NCI-H1694 (cell line): ENCODE results near the gene PRR16.

Experiments
- DNase-seq: peaks from one replicate; lab custom pipeline; 2025; lab: John Stamatoyannopoulos, UW

The PRR16 gene

DNA sequence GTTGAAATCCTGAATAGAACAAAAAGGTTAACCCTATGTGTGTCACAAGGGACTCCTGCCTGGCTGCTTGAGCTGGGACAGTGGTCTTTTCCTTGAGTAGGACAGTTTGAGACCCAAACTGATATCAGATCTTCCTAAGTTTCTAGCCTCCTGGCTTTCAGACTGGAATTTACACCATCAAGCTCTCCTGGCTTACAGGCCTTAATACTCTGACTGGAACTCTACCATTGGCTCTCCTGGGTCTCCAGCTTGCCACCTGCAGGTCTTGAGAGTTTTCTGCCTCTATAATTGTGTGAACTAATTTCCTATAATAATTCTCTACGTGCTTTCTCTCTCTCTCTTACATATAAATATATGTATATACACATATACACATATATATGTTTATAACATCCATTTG lies 112.5 kb downstream of the PRR16 start:
- DNase-seq, result no peak

DNA sequence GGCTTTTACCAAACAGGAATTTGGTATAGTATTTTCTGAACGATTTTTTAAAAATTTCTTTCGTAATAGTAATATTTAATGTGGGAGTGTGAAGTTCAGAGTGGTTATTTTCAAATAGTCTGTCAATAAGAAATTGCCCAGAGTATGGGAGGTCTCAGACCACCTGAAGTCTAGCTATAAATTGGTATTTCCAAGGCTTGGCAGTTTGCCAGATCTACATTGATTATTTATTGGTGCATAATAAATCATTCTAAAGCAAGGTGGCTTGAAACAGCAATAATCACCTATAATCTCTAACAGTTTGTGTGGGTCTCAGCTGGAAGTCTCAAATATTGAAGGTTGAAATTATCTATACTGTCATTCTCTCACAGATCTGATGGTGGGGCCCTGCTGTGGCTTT lies 118.5 kb downstream of the PRR16 start:
- no peak for DNase-seq

DNA sequence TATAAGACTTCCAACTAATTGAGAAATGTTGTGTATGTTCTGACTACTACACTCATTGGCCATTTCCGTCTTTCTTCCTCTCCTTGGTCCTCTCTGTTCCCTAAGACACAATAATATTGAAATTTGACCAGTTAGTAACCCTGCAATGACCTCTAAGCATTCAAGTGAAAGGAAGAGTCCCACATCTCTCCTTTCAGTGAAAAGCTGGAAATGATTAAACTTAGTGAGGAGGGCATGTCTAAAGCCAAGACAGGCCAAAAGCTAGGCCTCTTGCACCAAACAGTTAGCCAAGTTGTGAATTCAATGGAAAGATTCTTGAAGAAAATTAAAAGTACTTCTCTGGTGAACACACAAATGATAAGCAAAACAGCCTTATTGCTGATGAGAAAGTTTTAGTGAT lies 122.5 kb downstream of the PRR16 start:
- no peak for DNase-seq

DNA sequence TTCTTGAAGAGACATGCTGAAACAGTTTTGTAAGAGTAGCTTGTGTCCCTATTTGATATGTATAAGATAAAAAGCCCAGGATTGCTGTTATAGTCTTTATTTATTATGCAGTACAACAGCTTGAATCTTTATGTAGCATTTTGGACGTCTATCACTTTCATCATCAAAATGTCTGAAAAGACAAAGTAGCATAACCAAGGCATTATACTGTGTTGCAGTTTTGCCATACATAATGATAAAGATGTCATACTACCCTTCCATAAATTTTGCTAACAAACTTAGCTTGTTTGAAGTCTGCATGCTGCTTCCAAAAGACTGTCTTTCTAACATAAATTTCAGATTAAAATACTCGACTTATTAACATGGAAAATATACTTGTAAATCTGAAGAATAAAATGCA lies 127.8 kb downstream of the PRR16 start:
- no peak for DNase-seq

DNA sequence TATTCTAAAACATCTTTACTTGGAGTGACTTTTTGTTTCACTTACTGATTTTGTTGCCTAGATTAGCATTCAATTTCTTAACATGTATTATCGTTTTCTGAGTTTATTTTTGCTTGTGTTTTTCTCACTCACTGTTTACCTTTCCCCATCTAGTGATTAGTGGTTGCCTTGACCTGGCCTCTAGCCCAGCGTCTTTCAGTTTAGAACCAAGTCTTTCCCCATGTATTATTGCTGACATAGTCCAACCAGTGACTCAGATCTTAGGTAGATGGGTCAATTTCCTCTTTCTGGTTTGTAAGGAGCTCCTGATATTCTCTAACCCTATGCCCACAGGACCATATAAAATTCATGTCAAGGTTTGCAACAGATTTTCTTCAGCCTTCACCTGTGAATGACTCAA lies 135.5 kb downstream of the PRR16 start:
- no peak for DNase-seq

DNA sequence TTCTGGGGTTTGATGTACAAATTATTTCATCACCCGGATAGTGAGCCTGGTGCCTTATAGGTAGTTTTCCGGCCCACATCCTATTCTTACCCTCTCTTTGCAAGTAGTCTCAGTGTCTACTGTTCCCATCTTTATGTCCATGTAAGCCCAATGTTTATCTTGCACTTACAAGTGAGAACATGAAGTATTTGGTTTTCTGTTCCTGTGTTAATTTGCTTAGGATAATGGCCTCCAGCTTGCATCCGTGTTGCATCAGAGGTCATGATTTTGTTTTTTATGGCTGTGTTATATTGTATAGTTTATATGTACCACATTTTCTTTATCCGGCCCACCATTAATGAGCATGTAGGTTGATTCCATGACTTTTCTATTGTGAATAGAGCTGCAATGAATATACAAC lies 136.5 kb downstream of the PRR16 start:
- DNase-seq, result no peak

DNA sequence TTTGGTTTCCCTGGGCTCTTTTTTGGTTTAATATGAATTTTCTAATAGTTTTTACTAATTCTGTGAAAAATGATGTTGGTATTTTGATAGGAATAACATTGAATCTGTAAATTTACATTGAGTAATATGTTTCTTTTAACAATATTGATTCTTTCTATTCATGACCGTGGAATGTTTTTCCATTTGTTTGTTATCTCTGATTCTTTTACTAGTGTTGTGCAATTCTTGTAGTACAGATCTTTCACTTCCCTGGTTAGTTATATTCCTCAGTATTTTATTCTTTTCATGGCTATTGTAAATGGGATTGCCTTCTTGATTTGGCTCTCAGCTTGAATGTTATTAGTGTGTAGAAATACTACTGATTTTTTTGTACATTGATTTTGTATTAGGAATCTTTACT lies 137.9 kb downstream of the PRR16 start:
- DNase-seq, result no peak

DNA sequence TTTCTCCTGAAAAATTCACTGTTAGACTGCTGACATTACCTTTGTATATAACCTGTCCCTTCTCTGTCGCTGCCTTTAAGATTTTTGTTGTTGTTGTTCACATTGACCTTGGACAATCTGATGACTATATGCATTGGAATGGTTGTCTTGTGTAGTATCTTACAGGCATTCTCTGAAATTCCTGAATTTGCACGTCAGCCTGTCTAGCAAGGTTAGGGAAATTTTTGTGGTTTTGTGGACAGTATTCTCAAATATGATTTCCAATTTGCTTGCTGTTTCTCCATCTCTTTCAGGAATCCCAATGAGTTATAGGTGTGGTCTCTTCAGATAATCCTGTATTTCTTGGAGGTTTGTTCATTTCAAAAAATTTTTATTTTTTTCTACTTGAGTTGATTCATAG lies 140.8 kb downstream of the PRR16 start:
- DNase-seq, result no peak

DNA sequence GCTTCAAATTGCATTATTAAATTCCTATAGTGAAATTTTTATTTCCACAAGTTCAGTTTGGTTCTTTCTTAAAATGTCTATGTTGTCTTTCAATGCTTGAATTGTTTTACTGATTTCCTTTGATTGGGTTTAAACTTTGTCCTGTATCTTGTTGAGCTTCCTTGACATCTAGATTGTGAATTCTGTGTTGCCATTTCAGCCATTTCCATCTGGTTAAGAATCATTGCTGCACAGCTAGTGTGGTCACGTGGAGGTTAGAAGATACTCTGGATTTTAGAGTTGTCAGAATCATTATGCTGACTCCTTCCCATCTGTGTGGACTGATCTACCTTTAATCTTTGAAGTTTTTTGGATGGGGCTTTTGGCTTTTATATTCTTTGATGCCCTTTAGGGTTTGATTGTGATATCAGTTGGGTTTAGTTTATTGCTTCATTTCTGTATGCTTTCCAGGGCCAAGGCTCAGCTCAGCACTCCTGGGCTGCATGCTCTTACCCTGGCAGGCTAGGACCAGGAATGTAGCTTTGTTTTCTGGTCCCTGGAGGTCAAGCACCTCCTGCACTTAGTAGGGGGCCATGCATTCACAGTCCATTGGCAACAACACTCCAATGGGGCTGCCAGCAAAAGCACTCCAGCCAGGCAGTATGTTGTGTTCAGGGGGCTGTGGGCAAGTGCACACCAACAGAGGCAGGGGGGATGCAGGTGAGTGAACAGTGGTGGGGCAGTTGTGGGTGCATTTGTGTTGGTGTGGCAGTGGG lies 141.4 kb downstream of the PRR16 start:
- DNase-seq, result no peak

DNA sequence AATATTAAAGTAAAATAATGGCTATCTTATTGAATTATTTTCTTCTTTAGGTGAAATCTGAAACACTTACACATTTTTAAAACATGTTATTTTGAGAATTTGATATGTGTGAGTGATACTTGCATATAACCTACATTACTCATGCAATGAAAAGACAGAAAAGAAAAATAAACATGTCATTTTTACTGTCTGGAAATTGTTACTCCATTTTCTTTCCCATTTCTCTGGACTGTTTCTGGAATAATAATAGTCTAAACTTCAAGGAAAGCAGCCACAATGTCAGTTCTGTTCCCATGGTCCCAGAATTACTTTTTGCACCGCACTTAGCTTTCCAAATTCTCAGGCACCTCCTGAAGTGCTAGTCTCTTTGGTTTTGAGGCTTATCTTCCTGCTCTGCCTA lies 145.5 kb downstream of the PRR16 start:
- no peak for DNase-seq

DNA sequence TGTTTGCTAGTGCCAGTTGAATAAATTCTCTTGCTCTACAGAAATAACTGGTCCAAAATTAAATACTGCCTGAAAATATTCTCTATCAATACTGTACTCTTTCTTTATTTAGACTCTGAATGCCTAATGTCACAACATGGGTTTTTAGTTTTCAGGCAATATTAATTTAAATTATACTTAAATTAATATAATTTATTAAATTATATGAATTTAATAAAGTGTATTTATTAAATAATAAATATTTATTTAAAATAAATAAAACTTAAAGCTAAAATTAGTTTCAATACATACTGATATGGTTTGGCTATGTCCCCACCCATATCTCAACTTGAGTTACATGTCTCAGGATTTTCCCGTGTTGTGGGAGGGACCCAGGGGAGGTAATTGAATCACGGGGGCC lies 146.0 kb downstream of the PRR16 start:
- DNase-seq, result no peak

DNA sequence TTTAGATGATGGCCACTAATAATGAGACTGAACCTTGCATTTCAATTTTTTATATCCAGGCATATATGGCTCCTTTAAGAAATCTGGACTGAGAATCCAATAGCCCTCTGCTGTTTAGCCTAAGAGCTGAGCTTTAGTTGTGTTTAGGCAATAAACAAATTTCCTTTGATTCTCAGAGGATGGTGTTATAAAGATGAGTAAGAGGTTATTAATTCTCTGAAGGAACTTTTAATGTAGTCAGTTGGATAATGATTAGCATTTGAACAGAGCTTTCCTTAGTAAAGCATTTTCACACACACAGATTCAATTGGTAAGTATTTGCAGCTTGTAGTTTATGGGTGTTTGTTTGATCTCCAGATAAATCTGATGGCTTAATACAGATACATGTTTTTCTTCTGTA lies 149.6 kb downstream of the PRR16 start:
- DNase-seq, result no peak

DNA sequence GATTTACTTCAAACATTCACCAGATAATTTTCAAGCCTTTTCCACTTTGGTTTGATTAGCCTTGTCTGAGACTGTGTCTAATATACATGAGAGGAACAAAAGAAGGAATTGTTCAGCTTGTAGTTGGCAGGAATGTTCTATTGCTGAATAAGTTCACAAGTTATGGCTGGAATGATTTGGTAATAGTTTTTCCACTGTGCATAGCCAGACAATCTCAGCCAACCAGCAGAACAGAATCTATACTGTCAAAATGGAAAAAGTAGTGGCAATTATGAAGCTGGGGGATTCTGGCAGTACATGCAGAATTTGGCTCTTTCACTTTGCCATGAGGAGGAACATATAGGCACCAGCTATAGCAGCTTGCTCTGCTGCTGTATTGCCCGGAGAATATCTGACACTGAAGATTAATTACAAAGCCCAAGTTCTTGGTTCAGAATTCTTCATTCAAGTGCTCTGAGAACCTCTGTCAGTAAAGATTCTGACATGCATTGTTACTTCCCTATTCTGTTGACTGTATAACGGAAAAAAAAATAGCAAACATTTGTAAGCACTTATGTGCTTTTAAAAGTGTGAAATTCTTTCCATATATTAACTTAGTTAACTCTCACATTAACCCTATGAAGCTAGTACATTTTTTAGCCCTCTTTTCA lies 150.6 kb downstream of the PRR16 start:
- no peak for DNase-seq

DNA sequence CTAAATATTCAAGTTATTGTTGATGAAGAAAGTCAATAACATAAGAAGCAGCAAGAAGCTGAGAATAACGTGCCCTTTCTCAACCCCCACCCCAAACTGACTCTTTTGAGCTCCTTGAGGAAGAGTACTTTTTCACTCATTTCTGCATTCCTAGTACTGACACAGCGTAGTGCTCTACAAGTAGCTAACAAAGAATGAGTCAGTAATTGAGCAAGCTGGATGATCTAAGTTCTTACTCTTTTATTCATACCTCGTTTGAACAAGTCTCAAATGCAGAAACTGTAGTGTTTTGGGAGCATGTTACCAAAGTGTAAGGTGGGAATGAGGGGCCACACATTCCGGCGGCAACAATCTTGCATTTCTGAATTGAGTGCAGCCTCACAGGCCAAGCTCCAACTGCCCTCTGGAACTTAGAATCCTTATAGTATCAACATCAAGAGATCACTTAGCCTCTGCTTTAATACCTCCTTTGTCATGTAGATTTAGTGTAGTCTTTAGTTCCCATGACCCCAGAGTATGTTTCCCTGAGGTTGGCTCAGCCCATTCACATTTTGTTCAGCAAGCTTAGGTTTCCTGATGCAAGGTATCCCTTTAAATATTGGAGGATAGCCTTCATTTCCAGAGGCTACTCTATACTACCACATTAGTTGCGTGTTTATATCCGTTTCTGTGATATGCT lies 152.0 kb downstream of the PRR16 start:
- DNase-seq, result no peak

DNA sequence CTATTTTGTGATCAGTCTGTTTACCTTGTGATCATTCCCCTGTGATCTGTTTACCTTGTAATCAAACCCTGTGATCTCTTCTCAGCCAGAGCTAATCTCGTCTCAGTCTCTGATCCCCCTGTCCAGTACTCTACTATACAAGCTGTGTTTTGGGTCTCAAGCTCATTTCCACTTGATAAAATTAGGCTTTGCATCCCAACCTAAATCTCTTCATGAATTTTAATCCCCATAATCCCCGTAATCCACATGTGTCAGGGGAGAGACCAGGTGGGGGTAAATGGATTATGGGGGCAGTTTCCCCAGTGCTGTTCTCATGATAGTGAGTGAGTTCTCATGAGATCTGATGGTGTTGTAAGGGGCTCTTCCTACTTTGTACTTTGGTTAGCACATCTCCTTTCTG lies 157.2 kb downstream of the PRR16 start:
- no peak for DNase-seq

DNA sequence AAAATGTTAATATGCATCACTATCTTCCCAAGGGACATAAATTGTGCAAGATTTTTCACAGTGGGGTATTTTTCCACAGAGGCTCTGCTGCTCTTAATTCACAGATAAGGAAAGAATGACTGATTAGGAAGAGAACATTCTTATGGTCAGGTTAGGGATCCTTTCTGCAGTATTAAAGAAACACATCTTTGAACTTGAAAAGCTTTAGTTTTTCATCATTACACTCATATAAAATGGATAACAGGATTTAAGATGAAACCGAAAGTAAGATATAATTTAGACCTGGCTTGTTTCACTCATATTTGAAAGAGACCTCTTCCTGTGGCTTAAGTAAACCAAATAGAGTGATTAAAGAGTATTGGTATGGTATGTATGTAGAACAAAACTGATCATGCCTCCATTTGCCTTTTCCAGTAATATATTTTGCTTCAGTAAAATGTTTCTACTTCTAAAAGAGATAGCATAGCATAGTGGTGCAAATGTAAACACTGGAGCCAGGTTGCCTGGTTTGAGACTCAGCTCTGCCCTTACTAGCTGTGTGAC lies 160.0 kb downstream of the PRR16 start:
- no peak for DNase-seq

DNA sequence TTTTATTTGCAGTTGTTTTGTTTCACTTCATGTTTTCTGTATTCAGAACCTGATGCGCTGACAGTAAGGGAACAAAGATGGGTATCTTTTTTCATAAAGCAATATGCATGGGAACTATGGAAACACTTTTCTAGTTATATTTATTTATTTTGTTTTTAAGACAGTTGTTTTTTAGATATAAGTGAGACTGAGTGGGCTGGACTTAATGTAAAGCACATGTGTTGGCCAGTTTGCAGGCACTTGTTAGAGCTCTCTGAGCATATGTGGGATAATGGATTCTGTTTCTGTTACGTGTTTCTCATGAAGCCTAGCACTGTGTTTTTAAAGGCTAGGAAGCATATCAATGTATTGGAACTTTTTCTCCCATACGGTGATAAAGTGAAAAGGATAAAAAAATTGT lies 164.1 kb downstream of the PRR16 start:
- no peak for DNase-seq

DNA sequence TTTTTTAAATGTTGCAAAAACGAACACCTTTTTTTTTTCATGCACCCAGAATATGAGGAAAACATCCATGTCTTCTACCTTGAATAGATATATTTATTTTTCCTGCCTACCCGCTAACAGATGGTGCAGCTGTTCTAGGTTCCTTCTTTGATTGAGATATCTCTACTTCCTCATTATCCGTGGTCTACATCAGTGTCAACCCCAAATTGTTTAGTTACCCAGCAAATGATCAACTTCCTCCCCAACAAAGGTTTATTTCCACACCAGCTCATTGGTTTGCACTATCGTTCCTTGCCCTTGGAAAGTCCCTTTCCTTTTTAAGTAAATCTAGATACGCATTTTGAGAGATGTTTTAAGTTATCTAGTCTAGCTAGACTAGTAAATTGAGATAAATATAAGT lies 166.4 kb downstream of the PRR16 start:
- DNase-seq, result no peak

DNA sequence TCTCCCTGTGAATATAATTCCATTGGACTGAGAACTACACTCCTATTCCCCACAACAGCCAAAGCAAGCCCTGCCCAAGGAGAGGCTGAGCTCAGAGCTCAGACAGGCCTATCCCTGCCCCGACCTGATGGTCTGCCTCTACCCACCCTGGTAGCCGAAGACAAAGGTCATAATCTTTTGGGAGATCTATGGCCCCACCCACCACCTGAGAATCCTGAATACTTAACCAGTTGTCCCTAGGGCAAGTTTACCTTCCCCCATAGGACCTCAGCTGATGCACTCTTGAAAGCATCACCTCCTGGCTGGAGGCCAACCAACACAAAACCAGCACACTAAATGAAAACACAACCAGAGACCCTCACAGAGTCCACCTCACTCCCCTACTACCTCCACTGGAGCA lies 167.5 kb downstream of the PRR16 start:
- no peak for DNase-seq

DNA sequence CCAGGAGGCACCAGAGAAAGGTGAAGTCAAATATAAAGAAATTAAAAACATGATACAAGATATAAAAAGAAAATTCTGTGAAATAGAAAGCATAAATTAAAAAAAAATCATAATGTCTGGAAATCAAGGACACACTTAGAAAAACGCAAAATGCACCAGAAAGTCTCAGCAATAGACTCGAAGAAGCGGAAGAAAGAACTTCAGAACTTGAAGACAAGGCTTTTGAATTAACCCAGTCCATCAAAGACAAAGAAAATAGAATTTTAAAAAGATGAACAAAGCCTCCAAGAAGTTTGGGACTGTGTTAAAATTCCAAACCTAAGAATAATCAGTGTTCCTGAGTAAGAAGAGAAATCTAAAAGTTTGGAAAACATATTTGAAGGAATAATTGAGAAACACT lies 168.3 kb downstream of the PRR16 start:
- no peak for DNase-seq

DNA sequence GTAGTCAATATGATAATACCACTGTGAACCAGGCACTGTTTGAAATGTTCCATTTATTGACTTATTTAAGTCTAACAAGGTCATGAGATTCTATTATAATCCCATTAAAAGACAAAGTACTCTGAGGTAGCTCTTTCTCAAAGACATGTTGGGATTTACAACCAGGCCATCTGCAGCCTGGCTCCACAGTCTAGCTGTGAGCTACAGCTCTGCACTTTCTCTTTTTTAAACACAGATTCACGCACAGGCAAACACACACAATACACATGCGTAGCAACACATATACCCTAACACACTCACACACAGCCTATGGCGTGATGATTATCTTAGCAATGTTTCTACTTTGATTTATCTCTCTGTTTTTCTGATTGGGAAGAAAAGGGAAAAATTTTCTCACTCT lies 174.3 kb downstream of the PRR16 start:
- DNase-seq, result no peak

DNA sequence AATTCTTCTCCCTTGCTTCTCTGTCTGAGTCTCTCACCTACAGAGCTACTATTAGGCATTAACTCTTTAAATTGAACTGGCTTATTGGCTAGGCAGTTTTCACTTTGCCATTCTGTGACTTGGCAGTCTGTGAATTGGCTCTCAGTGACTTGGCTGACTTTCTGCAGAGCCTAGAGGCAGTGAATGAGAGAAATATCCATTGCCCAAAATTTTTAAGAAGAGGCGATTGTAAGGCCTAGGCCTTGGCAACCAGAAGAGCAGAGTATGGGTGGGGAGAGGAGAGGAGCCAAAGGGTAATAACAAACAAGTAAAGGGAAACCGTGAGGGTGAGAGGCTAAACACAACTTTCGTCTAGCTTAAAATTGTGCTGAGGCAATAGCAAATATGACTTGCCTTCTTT lies 176.7 kb downstream of the PRR16 start:
- no peak for DNase-seq

DNA sequence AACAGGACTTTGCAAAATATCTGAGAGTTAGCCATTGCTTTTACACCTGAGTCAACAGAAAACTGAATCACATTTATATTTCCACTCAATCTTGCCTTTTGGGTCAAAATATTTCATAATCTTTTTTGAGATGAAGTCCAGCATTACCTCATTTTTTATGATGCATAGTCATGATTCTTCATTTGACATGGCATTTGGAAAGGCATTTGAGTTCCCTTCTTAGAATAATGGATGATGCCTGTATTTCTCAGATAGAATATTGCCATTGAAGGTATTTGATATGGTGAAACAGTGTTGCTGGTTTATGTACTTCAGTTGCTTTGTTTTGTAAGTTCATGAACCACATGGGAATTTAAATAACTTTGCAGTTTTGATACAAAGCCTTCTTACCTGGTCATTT lies 180.4 kb downstream of the PRR16 start:
- no peak for DNase-seq
